GM13976 (cell line): ENCODE measurements around the gene HIGD1A.

Source experiments
- DNase-seq: peaks from one replicate; pipeline ENCODE4 v3.0.0; 2012; ENCODE audit warnings: low spot score
- in situ Hi-C: fragments of 300-500 bp; cut with MboI; formaldehyde crosslinking; loops from one replicate; pipeline ENCODE4 v1.12.0; 2022; ENCODE audit warnings: low sequenced_read_pairs, mixed read lengths, inconsistent platforms; ENCODE audit not compliant: unreplicated experiment
- TF ChIP-seq, protein P1 (sequence below): IDR thresholded peaks from 2 replicates; pipeline ENCODE4 v1.5.1; 2012; ENCODE audit warnings: borderline replicate concordance, mild to moderate bottlenecking; ENCODE audit not compliant: insufficient read depth; ENCODE audit errors: extremely low read depth, missing control alignments, control extremely low read depth

Gene HIGD1A

DNA sequence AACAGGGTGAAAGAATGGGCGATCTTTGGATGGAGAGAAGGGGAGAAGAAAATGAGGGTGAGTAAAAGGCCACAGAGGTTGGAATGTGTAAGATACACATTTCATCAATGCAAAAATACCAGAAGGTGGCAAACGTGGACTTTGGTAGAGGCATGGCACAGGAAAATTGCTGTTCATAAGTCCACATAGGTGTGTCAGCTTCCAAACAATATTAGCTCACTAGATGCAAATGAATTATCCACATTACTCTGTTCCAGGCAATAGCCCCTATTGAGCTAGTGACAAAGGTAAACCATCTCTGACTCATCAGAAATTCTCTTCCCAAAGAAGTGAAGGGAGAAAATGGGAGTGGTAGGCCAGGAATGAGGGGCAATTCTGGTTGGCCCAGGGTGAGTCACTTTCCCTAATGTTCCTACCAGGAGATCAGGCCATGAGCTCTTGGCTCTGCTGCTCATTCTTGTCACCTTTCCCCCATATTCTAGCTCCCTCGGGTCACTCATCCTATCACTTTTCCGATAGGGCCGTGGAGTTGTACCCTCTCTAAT lies 24.9 kb upstream of the HIGD1A start:
- TF ChIP-seq, protein P1, sequence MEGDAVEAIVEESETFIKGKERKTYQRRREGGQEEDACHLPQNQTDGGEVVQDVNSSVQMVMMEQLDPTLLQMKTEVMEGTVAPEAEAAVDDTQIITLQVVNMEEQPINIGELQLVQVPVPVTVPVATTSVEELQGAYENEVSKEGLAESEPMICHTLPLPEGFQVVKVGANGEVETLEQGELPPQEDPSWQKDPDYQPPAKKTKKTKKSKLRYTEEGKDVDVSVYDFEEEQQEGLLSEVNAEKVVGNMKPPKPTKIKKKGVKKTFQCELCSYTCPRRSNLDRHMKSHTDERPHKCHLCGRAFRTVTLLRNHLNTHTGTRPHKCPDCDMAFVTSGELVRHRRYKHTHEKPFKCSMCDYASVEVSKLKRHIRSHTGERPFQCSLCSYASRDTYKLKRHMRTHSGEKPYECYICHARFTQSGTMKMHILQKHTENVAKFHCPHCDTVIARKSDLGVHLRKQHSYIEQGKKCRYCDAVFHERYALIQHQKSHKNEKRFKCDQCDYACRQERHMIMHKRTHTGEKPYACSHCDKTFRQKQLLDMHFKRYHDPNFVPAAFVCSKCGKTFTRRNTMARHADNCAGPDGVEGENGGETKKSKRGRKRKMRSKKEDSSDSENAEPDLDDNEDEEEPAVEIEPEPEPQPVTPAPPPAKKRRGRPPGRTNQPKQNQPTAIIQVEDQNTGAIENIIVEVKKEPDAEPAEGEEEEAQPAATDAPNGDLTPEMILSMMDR: no peak
- in situ Hi-C loops: no loop called here

DNA sequence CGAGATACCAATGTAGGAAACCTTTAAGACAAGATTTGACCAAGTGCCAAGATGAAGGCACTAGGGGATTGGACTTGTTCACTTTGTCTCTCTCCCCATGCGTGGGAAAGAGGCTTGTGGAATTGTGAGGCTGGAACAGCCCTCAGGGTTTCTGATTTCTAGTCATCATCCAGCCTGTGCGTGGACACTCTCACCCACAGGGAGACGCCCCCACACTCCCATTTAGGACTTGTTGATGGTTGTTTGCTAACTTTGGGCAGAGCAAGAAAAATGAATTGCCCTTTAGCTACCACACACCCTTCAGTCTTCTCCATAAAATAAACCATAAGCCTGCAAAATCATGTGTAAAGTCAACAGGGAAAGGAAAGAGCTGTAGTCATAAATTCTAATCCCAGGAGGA lies 23.4 kb upstream of the HIGD1A start:
- no peak for DNase-seq
- TF ChIP-seq, protein P1: no peak
- in situ Hi-C loops: no loop called here

More for the DNA sequence above, 24.9 kb upstream of the HIGD1A start:
- no peak for DNase-seq

DNA sequence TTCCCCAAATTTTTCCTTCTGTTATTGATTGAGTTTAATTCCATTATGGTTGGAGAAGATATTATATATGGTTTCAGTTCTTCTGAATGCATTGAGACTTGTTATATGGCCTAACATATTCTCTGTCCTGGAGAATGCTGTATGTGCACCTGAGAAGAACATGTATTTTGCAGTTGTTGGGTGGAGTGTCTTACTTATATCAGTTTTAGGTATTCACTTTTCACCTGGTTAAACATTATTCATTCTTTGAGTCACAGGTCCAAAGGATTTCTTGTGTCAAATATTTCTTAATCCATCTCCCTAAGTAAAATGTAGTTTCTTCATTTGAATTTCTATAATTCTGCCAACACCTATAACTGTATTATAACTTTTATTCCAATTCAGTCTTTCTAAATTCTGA lies 22.7 kb upstream of the HIGD1A start:
- in situ Hi-C loops: no loop called here
- TF ChIP-seq, protein P1: no peak
- no peak for DNase-seq

DNA sequence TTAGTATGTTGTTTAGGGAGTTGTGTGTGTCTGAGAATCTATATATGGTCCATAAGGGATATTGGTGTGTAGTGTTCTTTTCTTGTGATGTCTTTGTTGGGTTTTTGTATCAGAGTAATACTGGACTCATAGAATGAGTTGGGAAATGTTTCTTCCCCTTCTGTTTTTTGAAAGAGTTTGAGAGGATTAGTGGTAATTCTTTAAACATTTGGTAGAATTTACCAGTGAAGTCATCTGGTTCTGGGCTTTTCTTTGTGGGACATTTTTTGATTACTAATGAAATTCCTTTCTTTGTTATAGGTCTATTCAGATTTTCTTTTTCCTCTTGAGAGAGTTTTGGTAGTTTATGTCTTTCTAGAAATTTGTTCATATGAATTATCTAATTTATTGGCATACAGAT lies 21.9 kb upstream of the HIGD1A start:
- DNase-seq: no peak
- TF ChIP-seq, protein P1: no peak
- in situ Hi-C loops: no loop called here

DNA sequence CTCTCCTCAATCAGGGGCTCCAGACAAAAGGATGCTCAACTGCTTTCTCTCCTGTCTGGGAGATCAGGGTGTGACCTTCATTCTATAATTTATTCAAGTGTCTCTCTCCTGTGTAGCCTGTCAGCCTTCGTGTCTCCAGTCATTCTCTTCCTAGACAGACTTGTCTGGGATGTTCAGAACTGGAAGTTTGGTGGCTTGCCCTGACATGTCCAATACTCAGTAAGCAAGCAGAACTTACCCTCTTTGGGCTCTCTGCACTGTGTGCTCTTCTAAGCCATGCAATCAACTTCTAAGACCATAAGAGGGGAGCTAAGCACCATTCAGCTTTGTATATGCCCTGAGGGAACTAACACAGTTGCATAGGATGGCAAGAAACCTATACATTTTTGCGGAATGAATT lies 19.1 kb upstream of the HIGD1A start:
- in situ Hi-C loops: no loop called here
- TF ChIP-seq, protein P1: no peak
- no peak for DNase-seq

DNA sequence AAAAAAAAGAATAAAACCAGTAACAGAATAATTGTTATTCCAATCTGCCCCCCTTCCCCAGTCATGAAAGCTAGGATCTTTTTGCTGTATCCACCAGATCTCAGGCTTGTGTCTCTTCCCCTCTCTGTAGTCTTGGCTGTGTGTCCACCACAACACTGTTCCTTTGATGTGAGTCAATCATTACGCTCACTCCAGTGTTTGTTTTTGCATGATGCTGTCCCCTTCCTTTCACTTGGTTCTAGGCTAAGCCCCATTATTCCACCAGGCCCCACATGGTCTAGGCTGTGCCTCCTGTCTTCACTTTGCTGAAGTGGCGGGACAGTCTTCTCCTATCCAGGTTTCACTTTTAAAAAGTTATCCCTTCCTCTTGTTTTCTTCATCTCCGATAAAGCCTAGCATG lies 18.5 kb upstream of the HIGD1A start:
- in situ Hi-C loops: no loop called here
- DNase-seq: no peak
- TF ChIP-seq, protein P1: no peak

DNA sequence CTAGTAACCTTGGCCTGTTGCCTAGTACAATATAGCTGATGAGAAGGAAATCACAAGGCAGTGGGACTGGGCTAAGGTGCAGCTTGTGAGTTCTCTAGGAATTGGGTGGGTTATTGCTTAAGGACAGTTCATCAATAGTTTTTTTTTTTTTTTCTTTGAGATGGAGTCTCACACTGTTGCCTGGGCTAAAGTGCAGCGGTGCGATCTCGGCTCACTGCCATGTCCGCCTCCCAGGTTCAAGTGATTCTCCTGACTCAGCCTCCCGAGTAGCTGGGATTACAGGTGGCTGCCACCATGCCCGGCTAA lies 16.4 kb upstream of the HIGD1A start:
- no peak for DNase-seq
- TF ChIP-seq, protein P1: no peak
- in situ Hi-C loops: no loop called here
